HG02943 (cell line): Measurements from ENCODE around the gene FBXW2.

ENCODE experiments used
- ATAC-seq: cut with Tn5 transposase; IDR thresholded peaks from one replicate; pipeline ENCODE4 v1.9.1; 2021; ENCODE audit warnings: mild to moderate bottlenecking, low read depth, moderate library complexity; ENCODE audit not compliant: unreplicated experiment

Gene FBXW2

DNA sequence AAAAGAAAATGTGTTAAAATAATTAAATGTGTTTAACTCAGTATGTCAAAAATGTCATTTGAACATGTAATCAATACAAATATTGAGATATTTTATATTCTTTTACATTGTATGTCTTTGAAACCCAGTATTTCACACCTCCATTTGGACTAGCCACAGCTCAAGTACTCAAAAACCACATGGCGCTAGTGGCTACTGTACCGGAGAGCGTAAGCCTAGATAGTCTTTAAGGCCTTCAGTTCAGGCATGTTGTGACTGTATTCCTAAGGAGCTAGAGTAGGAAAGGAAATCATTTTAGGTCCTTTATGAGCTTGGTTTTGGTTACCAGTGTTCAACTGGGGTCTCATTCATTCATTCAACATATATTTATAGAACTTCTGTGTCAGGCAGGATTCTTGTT lies 12.8 kb downstream of the FBXW2 start:
- ATAC-seq = no peak

- no peak for ATAC-seq
Observed at GRCh38 chr9:120779227-120779626, 14.0 kb downstream of the FBXW2 start.

- no peak for ATAC-seq
Observed at GRCh38 chr9:120778758-120779157, 14.5 kb downstream of the FBXW2 start.

DNA sequence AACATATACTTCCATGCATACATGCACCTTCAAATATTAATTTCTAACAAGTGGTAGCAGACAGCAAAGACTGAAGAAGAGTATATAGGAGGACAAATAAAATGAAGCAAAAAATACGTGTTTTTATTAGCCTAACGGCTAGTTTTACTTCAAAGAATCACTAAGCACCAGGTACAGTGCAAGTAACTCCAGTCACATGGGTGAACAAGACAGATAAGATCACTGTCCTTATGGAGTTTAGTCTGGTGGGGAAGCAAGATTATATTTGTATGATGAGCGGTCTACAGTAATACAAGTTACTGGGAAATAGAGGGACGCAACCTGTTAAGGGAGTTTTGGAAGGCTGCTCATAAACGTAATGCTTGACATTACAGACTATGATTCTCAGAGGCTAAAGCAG lies 16.0 kb downstream of the FBXW2 start:
- no peak for ATAC-seq

- no peak for ATAC-seq
Observed at GRCh38 chr9:120776788-120777187, 16.4 kb downstream of the FBXW2 start.

GRCh38 chr9:120775859-120776258 lies 17.4 kb downstream of the FBXW2 start:
- ATAC-seq = no peak

GRCh38 chr9:120774719-120775118 lies 18.5 kb downstream of the FBXW2 start:
- no peak for ATAC-seq

GRCh38 chr9:120773256-120773655 lies 20.0 kb downstream of the FBXW2 start:
- ATAC-seq = no peak

GRCh38 chr9:120770931-120771330 lies 22.3 kb downstream of the FBXW2 start:
- ATAC-seq = no peak

DNA sequence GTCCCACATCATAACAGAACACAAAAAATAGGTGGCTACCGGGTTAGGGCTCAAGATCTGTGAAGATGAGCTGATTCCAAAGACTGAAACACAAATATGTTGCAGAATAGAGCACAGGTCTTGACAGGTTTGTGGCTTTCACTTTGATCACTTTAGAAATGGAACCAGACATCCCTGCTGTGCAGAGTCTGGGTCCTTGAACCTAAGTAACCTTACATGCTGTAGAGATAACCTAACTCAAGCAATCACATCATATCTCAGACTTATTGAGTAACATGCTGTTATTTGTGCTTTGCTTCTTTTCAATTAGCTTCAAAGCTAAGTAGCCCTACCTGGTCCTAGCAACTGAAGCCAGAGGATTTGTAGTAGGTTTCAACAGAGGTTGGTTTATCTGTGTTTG lies 24.3 kb downstream of the FBXW2 start:
- ATAC-seq = no peak

DNA sequence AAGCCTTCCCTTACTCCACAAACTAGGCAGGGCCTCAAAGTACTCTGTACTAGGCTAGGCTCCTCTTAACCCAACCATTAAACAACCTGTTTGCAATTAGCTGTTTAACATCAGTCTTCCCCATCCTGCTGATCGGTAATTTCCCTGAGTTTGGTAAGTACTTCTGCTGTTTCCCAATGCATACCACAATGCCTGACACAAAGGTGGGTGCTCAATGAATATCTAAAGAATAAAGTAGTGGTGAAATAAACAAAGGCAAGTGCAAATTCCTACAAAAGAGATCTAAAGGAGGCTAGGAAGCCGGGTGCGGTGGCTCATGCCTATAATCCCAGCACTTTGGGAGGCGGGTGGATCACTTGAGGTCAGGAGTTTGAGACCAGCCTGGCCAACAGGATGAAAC lies 25.0 kb downstream of the FBXW2 start:
- ATAC-seq = no peak

GRCh38 chr9:120767451-120767850 lies 25.8 kb downstream of the FBXW2 start:
- no peak for ATAC-seq

GRCh38 chr9:120765910-120766425 lies 27.2 kb downstream of the FBXW2 start:
- no peak for ATAC-seq

GRCh38 chr9:120764476-120764875 lies 28.7 kb downstream of the FBXW2 start:
- ATAC-seq = no peak

DNA sequence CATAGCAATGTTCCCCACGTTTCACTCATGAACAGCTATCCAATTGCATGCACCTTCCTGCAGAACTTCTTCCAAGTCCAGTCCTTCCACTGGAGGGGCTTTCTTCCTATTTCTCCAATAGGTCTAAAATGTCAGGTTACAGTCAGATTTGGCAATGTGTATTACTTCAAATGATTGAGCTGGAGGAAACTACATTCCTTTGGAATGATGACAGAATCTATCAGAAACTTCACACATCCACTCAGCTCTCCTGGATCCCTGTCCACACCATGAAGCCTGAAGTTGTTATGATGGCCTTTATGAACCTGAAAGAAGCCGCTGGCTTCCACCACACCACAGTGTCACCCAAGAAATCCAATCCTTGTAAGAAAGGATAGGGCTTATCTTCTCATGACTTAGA lies 32.2 kb downstream of the FBXW2 start:
- no peak for ATAC-seq

GRCh38 chr9:120759755-120760400 lies 33.3 kb downstream of the FBXW2 start:
- no peak for ATAC-seq

GRCh38 chr9:120758544-120758943 lies 34.7 kb downstream of the FBXW2 start:
- no peak for ATAC-seq

GRCh38 chr9:120757026-120757913 lies 35.9 kb downstream of the FBXW2 start:
- no peak for ATAC-seq

DNA sequence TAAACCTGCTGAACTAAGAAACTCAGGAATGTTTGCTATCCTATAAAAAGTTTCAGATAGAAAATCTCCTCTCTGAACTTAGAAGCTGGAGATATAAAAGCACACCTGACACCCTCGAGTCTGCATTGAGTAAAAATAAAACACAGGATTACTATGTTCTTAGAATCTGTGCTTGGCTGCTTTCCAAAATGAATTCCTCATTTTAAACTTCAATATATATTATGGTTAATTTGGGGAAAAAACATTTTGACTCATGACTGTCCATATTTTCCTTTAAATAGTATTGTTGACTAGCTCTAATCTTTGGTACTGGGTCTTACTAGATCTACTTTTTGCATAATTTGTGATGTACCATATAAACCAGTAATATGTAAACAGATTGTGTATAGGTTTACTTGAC lies 36.7 kb downstream of the FBXW2 start:
- ATAC-seq = no peak

- peak; percentile 40 for ATAC-seq
Observed at GRCh38 chr9:120755810-120756434, 37.3 kb downstream of the FBXW2 start.

DNA sequence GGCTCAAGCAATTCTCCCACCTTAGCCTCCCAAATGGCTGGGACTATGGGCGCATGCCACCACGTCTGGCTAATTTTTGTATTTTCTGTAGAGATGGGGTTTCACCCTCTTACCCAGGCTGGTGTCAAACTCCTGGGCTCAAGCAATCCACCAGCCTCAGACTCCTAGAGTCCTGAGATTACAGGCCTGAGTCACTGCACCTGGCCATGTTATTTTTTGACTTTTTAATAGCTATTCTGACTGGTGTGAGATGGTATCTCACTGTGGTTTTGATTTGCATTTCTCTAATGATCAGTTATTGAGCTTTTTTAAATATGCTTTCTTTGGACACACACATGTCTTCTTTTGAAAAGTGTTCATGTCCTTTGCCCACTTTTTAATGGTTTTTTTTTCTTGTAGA lies 38.2 kb downstream of the FBXW2 start:
- no peak for ATAC-seq
